Measurements from ENCODE around the gene TMTC2.
"Not testable (repeated sequence)": the region's sequence is repeated elsewhere in the genome, so short reads cannot be mapped to it uniquely, and the experiment has no call there.

Gene TMTC2

DNA sequence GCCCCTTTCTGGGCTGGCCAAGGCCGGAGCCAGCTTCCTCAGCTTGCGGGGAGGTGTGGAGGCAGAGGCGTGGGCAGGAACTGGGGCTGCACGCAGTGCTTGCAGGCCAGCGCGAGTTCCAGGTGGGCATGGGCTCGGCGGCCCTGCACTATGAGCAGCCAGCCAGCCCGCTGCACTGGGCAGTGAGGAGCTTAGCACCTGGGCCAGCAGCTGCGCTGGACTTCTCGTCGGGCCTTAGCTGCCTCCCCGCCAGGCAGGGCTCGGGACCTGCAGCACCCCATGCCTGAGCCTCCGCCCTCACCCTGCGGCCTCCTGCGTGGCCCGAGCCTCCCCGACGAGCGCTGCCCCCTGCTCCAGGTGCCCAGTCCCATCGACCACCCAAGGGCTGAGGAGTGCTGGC, 42.0 kb downstream of the TMTC2 start:
- DNase-seq: no peak

GRCh38 chr12:82730953-82731459, 44.3 kb downstream of the TMTC2 start:
- no peak for DNase-seq

DNA sequence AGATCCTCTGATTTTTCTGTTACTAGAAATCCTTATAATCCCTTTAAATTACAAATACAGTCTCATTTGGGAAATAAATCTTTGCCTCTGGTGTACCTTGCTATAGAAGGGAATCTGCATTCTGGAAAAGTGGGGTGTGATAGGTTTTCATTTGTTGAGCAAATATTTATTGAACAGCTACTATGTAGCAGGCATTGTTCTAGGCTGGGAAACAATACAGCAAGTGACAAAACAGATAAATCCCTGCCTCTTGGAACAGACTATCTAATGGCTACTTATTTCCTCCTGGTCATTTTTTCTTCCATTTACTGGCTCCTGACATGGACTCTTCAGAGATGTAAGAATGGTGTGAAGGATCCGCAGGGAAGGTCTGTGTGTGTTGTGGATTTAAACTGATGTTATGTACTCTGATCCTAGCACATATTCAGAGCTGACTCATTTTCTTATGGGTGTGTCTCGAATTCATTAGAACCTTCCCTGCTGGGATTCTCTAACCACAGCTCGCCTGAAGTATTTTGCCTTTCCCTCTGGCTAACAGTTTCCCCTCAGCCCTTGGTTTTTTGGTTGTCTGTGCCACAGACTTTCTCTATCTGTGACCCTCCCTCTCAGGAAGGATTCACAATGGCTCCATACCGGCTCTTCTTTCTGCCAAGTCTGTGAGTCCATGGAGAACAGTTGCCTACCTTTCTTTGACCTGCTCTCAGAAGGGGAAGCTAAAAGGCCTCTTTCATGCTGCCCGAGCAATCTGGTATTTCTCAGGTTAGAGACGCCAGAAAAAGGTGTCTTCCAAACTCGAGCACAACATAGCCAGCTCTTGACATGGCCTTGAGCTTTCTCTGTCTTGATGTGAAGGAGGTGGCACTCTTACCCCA, 53.7 kb downstream of the TMTC2 start:
- DNase-seq: no peak

GRCh38 chr12:82745063-82745674, 58.5 kb downstream of the TMTC2 start:
- no peak for DNase-seq

- DNase-seq: no peak
Measured at GRCh38 chr12:82745807-82746206, 59.1 kb downstream of the TMTC2 start.

GRCh38 chr12:82746668-82747067, 60.0 kb downstream of the TMTC2 start:
- DNase-seq: no peak

GRCh38 chr12:82749015-82749414, 62.3 kb downstream of the TMTC2 start:
- no peak for DNase-seq

GRCh38 chr12:82754856-82755255, 68.2 kb downstream of the TMTC2 start:
- DNase-seq: no peak

- no peak for DNase-seq
Measured at GRCh38 chr12:82756303-82756702, 69.6 kb downstream of the TMTC2 start.

DNA sequence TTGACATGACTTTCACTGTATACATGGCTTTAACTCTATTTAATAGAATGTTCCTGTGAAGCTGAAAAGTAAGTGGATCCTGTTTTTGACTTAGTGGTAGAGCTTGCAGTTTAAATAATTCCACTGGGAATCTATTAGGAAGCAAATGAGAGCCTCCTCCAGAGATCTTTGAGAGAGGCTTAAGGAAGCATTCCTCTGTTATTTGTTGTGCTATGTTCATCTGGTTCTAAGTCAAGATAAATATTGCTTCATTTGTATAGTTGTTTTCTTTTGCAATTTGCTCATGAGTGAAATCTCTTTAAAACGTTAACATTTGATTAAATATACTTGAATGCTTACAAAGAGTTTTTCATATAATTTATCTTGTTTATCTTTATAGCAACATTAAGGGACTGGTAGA, 70.4 kb downstream of the TMTC2 start:
- DNase-seq: no peak

DNA sequence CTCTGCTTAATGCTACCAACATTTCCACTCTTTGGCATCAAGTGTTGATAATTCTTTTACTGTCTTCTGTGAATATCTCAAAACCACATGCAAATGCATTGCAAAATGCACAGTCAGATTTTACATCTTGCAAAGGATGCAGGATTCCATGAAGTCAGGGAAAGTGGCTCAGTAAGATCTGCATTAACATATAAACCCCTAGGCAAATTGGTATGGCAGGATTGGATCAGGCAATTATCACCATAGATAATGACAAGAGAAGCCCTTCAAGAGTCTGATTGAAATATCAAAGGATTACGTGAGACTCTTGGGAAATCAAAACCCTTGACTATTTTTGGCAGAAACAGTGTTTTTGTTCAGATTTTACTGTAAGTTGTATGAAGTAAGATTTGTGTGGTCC, 71.0 kb downstream of the TMTC2 start:
- DNase-seq: no peak

- no peak for DNase-seq
Measured at GRCh38 chr12:82758749-82759330, 72.1 kb downstream of the TMTC2 start.

DNA sequence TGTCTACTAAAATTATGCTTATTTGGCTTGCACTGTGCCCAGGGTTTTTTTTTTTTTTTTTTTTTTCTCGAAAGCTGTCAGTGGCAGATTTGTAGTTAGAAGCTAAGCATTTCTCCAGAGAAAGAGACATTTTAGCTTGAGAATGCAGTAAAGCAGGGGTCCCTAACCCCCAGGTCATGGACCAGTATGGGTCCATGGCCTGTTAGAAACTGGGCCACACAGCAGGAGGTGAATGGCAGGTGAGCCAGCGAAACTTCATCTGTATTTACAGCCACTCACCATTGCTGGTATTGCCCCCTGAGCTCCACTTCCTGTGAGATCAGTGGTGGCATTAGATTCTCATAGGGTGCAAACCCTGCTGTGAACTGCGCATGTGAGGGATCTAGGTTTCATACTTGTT, 73.7 kb downstream of the TMTC2 start:
- no peak for DNase-seq

DNA sequence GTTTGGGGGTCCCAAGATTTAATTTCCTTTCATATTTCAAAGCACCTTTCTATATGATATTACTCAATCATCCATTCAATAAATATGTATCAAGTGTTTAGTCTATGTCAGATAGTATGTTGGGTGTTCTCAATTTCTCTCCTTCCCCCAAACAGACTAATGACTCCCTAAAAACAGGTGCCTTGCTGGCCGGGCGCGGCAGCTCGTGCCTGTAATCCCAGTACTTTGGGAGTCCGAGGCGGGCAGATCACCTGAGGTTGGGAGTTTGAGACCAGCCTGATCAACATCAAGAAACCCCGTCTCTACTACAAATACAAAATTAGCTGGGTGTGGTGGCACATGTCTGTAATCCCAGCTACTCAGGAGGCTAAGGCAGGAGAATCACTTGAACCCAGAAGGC, 78.5 kb downstream of the TMTC2 start:
- DNase-seq: not testable (repeated sequence)

DNA sequence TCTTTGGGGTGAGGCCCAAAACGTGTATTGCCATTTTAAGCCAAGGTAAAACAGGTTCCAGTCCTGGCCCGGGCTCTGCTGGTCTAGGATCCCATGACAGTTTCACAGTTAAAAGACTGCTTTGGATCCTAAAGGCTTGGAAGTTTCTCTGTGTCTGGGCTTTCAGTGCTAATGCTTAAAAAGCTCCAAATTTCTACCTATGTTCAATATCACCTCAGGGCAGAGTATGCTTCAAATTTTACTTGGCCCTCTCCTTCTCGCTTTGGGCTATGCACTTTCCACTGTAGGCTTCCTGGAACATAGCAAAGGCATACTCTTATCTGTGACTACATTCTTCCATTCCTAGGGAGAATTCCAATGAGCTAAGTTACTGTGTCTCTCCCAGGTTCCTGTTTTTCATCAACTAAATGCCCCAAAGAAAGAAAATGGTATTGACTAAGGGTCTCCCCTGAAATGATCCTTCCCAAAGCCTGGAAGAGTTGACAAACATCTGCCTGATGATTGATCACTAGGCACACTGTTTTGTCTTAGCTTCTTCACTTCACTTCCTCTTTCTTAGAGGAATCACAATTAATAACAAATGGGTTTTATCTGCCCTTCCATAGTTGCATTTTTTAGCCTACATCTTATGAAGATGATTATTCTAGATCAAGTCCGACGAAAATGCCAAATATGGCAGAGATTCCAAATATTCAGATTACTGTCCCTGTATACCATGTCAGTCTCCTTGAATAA, 79.4 kb downstream of the TMTC2 start:
- no peak for DNase-seq

GRCh38 chr12:82774666-82775065, 88.0 kb downstream of the TMTC2 start:
- no peak for DNase-seq

DNA sequence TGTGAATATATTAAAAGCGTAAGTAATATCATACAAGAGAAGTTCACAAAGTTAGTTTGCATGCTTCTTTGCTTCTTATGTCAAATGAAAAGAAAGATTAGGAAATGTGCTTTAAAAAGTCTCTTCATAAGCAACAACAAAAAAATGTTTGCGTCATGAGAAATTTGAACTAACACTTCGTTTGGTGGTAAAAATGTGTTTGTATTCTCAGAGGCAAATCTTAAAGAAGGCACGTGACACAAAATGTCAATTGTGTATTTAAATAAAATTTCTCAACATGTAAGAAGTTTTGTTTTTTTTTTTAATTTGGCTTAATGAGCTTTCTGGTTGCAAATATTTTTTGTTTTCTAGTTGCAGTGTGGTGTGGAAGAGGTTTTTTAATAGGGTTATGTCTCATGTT, 93.8 kb downstream of the TMTC2 start:
- no peak for DNase-seq

GRCh38 chr12:82781309-82781997, 94.7 kb downstream of the TMTC2 start:
- no peak for DNase-seq

DNA sequence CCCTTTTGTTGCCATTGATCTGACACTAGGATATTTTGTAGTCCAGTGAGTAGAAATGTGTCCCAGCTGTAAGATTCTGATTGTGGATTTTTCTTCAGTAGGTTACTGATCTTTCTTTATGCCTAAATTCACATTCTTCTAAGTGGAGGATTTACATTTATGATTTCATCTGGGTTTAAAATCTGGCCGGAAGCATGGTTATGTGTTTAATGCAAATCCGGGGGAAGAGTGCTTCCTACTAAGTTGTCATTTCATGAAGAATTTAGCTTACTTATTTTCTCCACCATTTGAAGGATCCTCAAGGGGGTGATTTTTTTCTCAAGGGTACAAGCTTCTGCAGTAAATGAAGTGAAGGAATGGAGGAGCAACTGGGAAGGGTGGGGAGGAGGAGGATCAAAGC, 96.7 kb downstream of the TMTC2 start:
- no peak for DNase-seq

DNA sequence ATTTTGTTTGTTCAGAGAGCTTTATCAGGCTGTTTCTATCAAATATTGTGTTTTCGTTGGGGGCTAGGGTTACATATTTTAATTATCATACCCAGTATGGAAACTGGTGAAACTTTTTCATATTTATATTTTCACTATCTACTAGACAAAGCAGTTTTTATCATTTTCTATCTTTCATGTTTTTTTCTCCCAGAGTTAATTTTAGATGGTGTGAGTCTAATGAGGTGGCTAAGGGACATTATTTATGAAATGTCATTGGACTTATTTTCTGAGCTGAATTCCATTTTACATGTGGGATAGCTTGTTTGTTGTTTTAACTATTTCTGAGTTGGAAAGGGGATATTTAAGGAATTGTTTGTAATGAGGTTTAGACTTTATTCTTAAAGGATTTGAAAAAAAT, 100.3 kb downstream of the TMTC2 start:
- DNase-seq: no peak

DNA sequence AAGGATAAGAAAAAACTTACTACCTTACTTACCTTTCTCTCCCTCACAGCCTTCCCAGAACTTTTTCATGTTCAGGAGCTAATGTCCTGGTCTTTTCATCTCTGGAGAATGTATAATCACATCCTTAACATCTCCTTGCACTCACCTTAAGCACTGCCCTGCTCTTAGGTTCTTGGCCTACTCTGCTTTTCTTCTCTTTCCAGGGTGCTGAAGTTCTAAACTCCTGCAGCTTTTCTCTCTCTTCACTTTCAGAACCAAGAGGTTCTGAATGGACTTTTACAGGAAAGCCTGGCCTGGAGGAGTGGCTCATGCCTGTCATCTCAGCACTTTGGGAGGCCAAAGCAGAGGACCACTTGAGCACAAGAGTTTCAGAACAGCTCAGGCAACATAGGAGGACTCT, 101.9 kb downstream of the TMTC2 start:
- no peak for DNase-seq

DNA sequence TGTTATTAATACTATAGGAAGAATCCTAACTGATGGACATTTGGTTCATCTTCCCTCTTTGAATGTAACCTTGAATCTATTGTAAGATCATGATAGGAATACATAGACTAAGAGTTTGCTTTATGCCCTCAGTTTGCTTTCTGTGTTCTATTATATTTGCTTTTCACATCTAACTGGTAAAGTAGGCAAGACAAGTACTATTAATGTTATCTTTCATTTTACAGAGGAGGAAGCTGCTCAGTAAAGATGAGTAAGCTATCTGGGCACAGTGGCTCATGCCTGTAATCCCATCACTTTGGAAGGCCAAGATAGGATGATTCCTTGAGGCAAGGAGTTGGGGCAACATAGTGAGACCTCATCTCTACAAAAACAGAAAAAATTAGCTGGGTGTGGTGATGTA, 103.0 kb downstream of the TMTC2 start:
- DNase-seq: no peak

Measured in CD4-positive, alpha-beta T cell treated with Interleukin-1 beta for 1 hour (primary cell).